GM19455 (cell line): ENCODE measurements around the gene FGF19.

Source experiments
- ATAC-seq: cut with Tn5 transposase; IDR thresholded peaks from one replicate; pipeline ENCODE4 v1.9.1; 2021; ENCODE audit not compliant: unreplicated experiment

FGF19 gene

GRCh38 chr11:69718912-69719311 lies 15.1 kb upstream of the FGF19 start:
- ATAC-seq = no peak

DNA sequence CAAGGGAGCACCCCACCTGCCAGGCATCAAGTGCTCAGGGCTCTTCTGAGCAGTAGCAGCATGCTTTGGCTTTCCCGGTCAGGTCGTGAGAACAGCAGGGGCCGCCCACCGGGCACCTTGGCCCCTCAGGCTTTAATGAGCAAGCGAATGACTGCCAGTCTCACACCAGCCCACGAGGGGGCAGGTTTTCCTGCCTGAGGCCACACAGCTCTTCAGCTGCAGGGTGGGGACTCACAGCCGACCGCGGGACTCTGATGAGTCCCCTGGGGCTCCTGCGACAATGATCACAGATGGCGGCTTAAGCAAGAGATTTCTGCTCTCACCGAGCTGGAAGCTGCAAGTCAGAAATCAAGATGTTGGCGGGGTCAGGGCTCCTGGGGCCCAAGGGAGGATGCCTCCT lies 14.3 kb upstream of the FGF19 start:
- ATAC-seq = no peak

GRCh38 chr11:69716891-69717747 lies 13.3 kb upstream of the FGF19 start:
- no peak for ATAC-seq

DNA sequence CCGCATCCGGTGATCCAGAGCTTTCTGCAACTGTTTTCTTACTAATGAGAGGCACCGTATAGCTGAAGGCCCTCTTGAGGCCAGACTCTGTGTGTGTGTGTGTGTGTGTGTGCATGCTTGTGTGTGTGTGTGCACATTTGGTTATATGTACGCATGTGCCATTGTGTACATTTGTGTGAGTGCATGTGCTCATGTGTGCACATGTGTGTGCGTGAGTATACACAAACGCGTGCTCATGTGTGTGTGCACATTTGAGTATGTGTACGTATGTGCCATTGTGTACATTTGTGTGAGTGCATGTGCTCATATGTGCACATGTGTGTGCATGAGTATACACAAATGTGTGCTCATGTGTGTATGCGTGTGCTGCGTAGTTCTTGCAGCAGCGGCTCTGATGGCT lies 12.3 kb upstream of the FGF19 start:
- no peak for ATAC-seq

DNA sequence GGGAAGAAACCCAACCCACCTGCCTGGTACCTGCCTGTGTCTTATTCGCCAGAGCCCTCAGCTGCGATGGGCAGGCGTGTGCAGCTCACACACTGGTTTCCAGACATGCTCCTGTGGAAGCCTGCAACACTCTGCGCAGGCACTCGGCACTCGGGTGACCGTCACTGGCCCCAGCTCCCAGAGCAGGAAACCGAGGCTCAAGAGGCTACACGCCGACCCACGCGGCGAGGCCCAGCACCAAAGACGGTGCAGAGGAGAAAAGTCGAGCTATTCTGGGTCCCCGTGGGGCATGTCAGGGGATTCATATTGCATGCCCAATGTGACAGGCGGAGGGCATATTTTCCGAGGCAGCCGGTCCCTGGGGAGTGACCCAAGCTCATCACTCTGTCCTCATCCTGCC lies 11.6 kb upstream of the FGF19 start:
- ATAC-seq = no peak

DNA sequence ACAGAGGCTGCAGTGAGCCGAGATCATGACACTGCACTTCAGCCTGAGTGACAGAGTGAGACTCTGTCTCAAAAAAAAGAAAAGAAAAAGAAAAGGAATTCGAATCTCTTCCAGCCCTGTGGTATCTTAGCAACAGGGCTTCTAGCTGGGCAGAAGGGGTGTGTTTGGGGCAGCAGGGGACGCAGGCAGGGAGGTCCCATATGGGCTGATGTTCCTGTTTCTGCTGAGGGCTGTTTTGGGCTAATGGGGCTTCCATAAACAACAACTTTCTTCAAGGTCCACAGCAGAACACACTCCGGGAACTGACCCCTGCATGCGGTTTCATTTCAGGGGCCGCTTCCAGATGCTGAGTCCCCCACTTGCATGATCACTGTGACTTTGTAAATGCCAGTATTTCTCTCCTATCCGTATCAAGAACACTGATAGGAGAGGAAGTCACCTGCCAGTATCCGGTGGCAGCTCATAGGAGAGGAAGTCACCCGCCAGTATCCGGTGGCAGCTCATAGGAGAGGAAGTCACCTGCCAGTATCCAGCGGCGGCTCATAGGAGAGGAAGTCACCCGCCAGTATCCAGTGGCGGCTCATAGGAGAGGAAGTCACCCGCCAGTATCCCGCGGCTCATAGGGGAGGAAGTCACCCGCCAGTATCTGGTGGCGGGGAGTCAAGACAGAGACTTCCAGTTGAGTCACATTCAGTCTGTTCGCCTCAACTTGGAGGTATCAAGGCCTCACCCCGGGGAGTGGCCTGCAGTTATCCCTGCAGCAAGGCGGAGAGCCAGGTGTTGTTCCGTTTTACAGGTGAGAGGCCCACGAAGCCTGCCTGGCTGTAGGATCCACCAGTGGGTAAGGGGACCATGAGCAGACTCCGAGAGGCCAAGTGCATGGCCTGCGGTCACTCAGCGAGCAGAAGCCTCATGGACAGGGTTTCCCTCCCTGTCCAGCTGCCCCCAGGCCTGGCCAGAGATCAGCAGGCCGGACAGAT lies 8.3 kb upstream of the FGF19 start:
- ATAC-seq = no peak

DNA sequence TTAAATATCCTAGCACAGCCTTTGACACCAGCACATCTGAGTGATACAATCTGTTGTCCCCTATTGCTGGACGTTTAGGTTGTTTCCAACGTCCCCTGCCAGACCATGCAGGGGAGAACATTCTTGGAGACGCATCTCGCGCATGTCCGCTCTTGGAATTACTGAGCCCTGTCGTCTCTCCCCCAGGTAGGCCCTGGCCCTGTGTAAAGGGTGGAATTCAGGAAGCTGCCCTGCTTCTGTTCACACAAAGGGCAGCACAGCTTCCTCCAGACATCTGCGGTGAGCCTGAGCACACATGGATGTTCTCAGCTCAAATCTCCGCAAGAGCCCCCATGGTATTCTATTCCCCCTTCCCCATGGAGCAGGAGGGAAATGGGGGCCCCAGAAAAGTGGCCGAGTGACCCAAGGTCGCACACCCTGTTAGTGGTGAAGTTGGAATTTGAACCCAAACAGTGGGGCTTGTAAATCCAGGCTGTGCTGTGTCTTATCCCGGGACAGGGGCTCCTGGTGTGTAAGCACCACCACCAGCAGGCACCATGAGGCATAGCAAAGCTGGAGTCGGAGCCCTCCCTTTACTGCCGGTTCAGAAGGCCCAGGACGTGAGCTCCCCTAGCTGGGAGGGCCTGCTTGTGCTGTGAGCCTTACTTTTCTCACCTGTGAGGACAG lies 5.0 kb upstream of the FGF19 start:
- ATAC-seq = no peak

GRCh38 chr11:69707176-69707575 lies 3.4 kb upstream of the FGF19 start:
- ATAC-seq = no peak

GRCh38 chr11:69705901-69706787 lies 2.3 kb upstream of the FGF19 start:
- ATAC-seq = no peak

DNA sequence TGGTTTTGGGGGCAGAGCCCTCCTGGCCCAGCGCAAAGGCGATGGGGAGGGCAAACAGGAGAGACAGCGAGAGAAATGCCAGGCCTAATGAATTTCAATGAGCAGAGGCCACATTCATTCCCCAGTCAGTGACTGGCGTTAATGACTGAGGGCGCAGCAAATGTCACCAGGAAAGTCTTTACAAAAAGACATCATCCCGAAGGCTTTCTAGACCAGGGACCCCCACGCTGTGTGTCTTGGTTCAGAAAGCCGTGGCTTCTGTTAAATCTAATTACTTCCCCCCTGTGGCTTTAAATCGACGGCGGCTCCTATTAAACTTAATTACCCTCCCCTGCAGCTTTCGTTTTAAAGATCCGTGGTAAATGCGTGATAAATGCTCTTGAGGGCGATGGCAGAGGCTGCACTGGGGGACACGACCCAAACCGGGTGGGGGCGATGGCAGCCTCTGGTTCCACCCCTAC lies 1.6 kb upstream of the FGF19 start:
- no peak for ATAC-seq

DNA sequence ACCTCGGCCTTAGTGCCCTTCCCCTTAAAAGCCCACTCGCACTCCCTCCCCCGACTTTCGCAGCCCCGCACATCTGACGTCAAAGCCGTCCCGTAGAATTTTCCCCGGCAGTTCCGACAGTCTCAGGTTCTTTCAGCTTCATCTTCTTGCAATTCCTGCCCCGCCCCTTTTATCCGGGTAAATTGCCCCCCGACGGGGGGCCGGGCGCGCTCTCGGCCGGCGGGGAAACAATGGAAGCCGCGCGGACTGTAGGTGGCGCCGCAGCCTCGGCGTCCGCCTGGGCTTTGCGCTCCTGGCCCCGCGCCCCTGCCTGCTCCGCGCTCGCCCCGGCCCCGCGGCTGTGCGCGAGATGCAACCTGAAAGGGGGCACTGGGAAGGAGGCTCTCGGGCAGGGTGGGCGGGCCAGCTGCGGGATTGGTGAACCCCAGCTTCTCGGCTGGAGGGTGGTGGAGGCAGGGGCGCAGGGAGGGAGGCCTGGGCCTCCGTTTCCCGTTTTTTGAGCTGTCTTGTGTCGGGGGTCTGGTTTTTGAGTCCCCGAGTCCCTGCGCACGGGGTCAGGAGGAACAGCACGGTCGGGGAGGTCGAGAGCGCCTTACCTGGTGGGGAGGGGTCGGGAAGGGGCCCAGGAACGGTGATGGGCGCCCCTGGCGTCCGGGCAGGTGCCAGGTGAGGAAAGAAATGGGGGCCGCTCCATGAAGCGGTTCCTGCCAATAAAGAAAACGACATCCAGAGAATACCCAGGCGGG lies 859 bp upstream of the FGF19 start:
- no peak for ATAC-seq

DNA sequence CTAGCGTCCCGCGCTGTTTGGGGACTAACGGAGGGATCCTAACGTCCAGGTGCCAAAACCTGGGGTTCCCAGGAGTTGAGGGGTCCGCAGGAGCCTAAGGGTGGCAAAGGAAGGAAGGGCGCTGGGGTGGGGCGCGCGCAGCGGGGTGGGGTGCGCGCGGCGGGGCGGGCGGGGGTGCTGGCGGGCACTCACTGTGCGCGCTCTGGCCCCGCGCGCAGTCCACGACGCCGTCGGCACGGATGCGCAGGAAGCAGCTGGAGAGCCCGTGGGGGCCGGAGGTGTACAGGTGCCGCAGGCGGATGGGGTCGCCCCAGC lies 412 bp downstream of the FGF19 start:
- ATAC-seq = no peak

- ATAC-seq = no peak
Observed at GRCh38 chr11:69702769-69703452, 911 bp downstream of the FGF19 start.

DNA sequence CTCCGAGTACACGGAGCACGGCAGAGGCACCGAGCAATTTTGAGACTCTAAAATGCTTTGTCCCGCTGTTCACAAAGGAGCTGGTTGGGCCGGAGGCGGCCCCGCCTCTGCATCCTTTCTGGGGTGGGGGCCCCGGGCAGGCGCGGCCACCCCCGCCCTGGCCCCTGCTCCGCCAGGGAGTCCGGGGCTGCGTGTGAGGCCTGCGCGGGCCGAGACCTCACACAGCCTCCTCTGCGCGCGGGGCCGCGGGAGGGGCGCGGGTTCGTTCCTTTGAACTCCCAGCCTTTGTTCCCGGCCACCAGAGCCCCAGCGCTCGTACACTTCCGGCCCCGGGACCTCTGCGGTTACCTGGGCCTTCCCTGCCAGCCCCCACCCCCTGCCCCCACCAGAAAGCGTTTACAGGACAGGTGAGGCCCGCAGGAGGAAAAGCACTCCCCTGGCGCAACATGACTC lies 1.6 kb downstream of the FGF19 start:
- no peak for ATAC-seq

DNA sequence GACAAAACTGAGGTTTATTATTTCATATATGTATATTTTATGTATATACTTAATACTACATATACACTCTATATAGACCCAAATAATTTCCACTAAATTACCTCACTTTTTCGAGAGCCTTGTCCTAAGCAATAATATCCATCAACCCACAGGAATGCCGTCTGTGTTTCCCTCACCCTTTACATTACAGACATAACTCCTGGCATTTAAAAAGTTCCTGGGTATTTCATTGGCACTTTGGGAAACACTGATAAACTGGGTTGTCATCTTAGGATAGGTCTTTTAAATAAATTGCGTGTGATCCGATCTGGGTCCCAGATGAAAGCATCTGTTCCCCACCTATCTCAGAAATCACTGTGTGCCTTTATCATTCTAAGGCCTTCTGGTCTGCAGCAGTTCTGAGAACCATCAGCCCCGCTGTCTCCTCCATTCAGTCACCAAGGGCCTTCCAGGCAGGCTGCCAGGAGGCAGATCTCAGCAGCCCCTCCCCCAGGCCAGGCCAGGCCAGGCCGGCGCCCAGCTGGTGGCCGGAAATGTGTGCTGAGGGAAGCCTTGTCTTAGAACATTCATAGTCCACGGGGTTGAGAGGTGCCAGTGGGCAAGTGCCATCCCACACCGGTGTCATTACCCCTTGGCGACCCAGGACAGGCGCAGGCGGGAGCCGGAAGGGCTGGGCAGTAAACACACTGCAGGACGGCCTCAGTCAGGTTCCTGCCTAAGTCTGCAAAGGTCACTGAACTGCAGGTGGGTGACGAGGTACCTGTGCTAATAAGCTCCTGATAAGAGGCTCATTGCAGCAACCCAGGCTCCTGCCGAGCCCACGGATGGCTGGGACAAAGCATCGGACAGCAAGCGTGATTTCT lies 3.3 kb downstream of the FGF19 start:
- ATAC-seq = no peak

- no peak for ATAC-seq
Observed at GRCh38 chr11:69699213-69699612, 4.6 kb downstream of the FGF19 start.

DNA sequence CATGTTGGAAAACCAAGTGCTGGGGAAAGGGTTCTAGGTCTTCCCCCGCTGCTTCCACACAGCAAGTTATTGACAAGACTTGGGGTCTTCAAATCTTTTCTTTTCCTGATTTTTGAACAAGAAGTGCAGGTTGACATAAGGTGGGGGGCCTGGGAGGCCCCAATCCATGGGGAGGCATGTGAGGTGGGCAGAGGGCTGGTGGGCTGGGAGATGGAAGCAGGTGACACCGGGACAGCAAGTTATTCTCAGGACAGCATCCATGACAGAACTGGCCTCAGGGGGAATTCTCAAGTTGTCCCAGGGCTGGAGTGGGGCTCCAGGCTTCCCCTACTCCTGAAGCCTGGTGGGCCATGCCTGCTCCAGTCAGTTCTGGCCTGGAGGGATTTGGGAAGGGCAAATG lies 5.5 kb downstream of the FGF19 start:
- ATAC-seq = no peak

DNA sequence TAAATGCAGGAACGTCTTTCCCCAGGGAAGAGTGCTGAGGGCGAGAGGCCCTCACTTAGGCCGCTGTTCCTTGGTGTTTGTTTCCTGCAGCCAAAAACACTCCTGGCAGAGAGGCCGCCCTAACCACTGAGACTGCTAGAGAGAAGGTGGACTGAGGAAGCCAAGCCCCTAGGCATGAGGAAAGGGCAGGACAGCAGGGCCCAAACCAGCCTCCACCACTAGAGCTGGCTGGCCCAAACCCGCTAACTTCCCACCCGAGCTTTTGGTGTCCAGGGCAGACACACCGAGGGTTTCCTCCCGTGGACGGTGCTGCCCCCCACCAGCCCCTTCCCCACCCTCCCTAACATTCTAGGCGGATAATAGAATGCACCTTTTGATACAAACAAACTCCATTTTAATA lies 6.0 kb downstream of the FGF19 start:
- ATAC-seq = no peak
